ENCODE measurements around the gene ITGAD.

DNA sequence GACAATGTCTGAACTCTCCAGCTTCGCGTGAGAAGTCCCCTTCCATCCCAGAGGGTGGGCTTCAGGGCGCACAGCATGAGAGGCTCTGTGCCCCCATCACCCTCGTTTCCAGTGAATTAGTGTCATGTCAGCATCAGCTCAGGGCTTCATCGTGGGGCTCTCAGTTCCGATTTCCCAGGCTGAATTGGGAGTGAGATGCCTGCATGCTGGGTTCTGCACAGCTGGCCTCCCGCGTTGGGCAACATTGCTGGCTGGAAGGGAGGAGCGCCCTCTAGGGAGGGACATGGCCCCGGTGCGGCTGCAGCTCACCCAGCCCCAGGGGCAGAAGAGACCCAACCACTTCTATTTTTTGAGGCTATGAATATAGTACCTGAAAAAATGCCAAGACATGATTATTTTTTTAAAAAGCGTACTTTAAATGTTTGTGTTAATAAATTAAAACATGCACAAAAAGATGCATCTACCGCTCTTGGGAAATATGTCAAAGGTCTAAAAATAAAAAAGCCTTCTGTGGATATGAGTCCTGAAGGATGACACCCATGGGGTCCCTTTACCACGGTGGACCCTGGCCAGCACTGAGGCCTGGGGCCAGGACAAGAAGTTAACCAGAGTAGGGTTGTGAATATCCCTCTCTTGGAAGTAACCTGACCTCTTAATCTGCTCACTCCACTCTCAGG is 10.5 kb upstream of the ITGAD start:
- no peak for TF ChIP-seq ZNF274 (IDR thresholded peaks at IDR 0.05; ENCODE audit: low read depth, low read length)
- TF ChIP-seq YY1 (IDR thresholded peaks at IDR 0.05; ENCODE audit: insufficient read depth, insufficient read length), result no peak
- no peak for TF ChIP-seq SUZ12 (IDR thresholded peaks at IDR 0.05; ENCODE audit: extremely low read depth, insufficient read depth, insufficient read length)

Data from NT2/D1 (cell line).